Vagina (tissue), 2 donors: Measurements from ENCODE around the gene KANSL1L.

ENCODE experiments used
- CTCF ChIP-seq, 3 experiments: fragments of 450-650 bp in 2 of 3; fragments of 200-600 bp in 1 of 3; sonication (generic) in 1 of 3; IDR thresholded peaks; one replicate each; pipeline ENCODE4 v1.5.1; 2017 to 2019; ENCODE audit warnings: antibody characterized with exemption in 3 of 3, mild to moderate bottlenecking in 2 of 3, moderate library complexity in 2 of 3
- POLR2A ChIP-seq, 2 donors: fragments of 450-650 bp; IDR thresholded peaks; one replicate each; pipeline ENCODE4 v1.6.1; 2017; ENCODE audit warnings: antibody characterized with exemption in 2 of 2, mild to moderate bottlenecking in 2 of 2, moderate library complexity in 2 of 2
- POLR2AphosphoS5 ChIP-seq, 2 donors: sonication (generic); formaldehyde crosslinking; IDR thresholded peaks; one replicate each; pipeline ENCODE4 v1.9.0; 2017; ENCODE audit warnings: antibody characterized with exemption in 2 of 2, mild to moderate bottlenecking in 2 of 2, low read depth in 1 of 2; ENCODE audit not compliant: insufficient read depth in 1 of 2

GRCh38 chr2:210158236-210158635, 13.0 kb downstream of the KANSL1L start:
- TF ChIP-seq CTCF (IDR thresholded peaks at IDR 0.05) (no peak), POLR2A (IDR thresholded peaks at IDR 0.05) (no peak), POLR2AphosphoS5 (IDR thresholded peaks at IDR 0.05; ENCODE audit: insufficient read depth in 1 of 2, low read depth in 1 of 2) (no peak)
